ENCODE data around the gene AKR7A2.

The AKR7A2 gene

DNA sequence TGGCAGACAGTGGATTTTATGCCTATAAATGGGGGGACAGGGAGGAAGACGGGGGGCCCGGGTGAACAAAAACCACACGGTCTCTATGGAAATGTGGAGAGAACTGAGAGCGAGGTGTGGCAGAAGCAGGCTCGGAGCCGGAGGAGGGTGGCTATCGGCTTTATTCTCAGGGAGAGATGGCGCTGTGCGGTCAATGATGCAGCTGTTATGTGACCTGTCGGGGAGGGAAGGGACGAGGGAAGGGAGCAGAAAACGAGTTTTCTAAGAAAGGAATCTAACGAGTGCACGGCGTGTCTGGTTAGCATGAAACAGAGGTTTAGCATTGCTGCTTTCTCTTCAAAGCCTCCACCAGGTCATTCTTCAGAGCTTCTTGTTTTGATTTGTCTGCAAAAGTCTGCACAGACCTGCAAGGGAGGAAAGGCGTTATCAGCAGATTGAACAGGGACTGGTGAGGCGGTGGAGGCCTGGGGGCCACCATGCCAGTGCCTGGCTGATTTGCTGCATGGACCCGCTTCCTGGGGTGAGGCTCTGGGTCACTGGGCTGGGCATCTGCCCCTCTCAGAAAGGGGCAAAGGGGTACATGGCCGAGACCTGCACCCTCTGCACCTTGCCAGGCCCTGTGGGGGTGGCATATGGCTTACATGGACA, 27.4 kb upstream of the AKR7A2 start:
- no peak overlapping the region for H3K4me3 ChIP-seq (replicated peaks; ENCODE audit: low read depth, low read length)
- no peak for DNase-seq (ENCODE audit: extremely low read depth, low read depth)

DNA sequence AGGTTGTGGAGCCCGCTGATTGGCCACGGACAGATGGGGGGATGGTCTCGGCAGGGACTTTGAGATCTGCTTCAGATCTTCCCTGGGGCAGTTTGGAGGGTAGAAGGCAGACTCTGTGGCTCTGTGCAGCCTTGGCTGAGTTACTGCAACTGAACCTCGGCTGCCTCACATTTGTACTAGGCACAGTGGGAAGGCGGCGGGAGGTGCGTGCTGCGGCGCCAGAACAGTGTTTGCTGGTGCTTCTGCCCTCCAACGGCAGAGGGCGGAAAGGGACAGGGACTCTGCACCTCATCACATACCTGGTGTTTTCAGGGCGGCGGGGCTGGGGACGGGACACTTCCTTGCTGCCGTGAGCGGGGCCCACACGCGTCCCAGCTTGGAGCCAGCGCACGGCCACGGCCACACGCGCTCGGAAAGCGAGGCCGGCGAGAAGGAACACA, 26.4 kb upstream of the AKR7A2 start:
- no peak overlapping the region for H3K4me3 ChIP-seq (replicated peaks; ENCODE audit: low read depth, low read length)
- no peak for DNase-seq (ENCODE audit: extremely low read depth, low read depth)
- TF ChIP-seq, protein P1, sequence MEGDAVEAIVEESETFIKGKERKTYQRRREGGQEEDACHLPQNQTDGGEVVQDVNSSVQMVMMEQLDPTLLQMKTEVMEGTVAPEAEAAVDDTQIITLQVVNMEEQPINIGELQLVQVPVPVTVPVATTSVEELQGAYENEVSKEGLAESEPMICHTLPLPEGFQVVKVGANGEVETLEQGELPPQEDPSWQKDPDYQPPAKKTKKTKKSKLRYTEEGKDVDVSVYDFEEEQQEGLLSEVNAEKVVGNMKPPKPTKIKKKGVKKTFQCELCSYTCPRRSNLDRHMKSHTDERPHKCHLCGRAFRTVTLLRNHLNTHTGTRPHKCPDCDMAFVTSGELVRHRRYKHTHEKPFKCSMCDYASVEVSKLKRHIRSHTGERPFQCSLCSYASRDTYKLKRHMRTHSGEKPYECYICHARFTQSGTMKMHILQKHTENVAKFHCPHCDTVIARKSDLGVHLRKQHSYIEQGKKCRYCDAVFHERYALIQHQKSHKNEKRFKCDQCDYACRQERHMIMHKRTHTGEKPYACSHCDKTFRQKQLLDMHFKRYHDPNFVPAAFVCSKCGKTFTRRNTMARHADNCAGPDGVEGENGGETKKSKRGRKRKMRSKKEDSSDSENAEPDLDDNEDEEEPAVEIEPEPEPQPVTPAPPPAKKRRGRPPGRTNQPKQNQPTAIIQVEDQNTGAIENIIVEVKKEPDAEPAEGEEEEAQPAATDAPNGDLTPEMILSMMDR (IDR thresholded peaks at IDR 0.05; ENCODE audit: low read depth, low read length, missing control alignments): peak; percentile 37

More for the DNA sequence above, 27.4 kb upstream of the AKR7A2 start:
- TF ChIP-seq, protein P1 (IDR thresholded peaks at IDR 0.05; ENCODE audit: low read depth, low read length, missing control alignments): no peak

- TF ChIP-seq, protein P1 (IDR thresholded peaks at IDR 0.05; ENCODE audit: low read depth, low read length, missing control alignments): no peak
- H3K4me3 ChIP-seq (replicated peaks; ENCODE audit: low read depth, low read length): no peak overlapping the region
Measured at GRCh38 chr1:19337289-19337688, 25.3 kb upstream of the AKR7A2 start.

GRCh38 chr1:19336543-19336942, 24.6 kb upstream of the AKR7A2 start:
- no peak for DNase-seq (ENCODE audit: extremely low read depth, low read depth)
- TF ChIP-seq, protein P1 (IDR thresholded peaks at IDR 0.05; ENCODE audit: low read depth, low read length, missing control alignments): no peak
- H3K4me3 ChIP-seq (replicated peaks; ENCODE audit: low read depth, low read length): no peak overlapping the region

More at GRCh38 chr1:19337289-19337688, 25.3 kb upstream of the AKR7A2 start:
- no peak for DNase-seq (ENCODE audit: extremely low read depth, low read depth)

GRCh38 chr1:19333587-19334354, 21.8 kb upstream of the AKR7A2 start:
- no peak for DNase-seq (ENCODE audit: extremely low read depth, low read depth)
- TF ChIP-seq, protein P1 (IDR thresholded peaks at IDR 0.05; ENCODE audit: low read depth, low read length, missing control alignments): no peak
- no peak overlapping the region for H3K4me3 ChIP-seq (replicated peaks; ENCODE audit: low read depth, low read length)

- TF ChIP-seq, protein P1 (IDR thresholded peaks at IDR 0.05; ENCODE audit: low read depth, low read length, missing control alignments): no peak
- no peak for DNase-seq (ENCODE audit: extremely low read depth, low read depth)
- H3K4me3 ChIP-seq (replicated peaks; ENCODE audit: low read depth, low read length): no peak overlapping the region
Measured at GRCh38 chr1:19332832-19333231, 20.9 kb upstream of the AKR7A2 start.

All from HFF-Myc (cell line).